Stimulated activated CD4-positive, alpha-beta T cell treated with anti-CD3 and anti-CD28 coated beads, Interleukin-1b, Interleukin-23, amount 100 ng/mL, for 48 hours (primary cell): ENCODE results near the gene PHLDB3.
"Not testable (repeated sequence)": the region's sequence is repeated elsewhere in the genome, so short reads cannot be mapped to it uniquely, and the experiment has no call there.

Experiments used
- DNase-seq: peaks from one replicate; pipeline ENCODE4 v3.0.0-alpha.2; 2020

PHLDB3 gene

GRCh38 chr19:43439032-43439708, 65.4 kb downstream of the PHLDB3 start:
- no peak for DNase-seq

- DNase-seq, result no peak
Measured at GRCh38 chr19:43438291-43439031, 66.1 kb downstream of the PHLDB3 start.

- no peak for DNase-seq
Measured at GRCh38 chr19:43437712-43438111, 66.8 kb downstream of the PHLDB3 start.

GRCh38 chr19:43437284-43437683, 67.3 kb downstream of the PHLDB3 start:
- DNase-seq, result not testable (repeated sequence)

- DNase-seq, result no peak
Measured at GRCh38 chr19:43435775-43436174, 68.8 kb downstream of the PHLDB3 start.

- DNase-seq, result no peak
Measured at GRCh38 chr19:43433689-43434088, 70.9 kb downstream of the PHLDB3 start.

- DNase-seq, result no peak
Measured at GRCh38 chr19:43433358-43433673, 71.2 kb downstream of the PHLDB3 start.

GRCh38 chr19:43430976-43431375, 73.6 kb downstream of the PHLDB3 start:
- DNase-seq, result no peak

GRCh38 chr19:43430142-43430710, 74.3 kb downstream of the PHLDB3 start:
- DNase-seq, result no peak

- DNase-seq, result no peak
Measured at GRCh38 chr19:43429395-43429794, 75.2 kb downstream of the PHLDB3 start.

GRCh38 chr19:43425567-43426392, 78.8 kb downstream of the PHLDB3 start:
- no peak for DNase-seq
